OCI-LY1 (cell line): ENCODE data around the gene CLPTM1L.

Experiments
- CTCF ChIP-seq: fragments of 200-600 bp; sonication (generic), shearing (Covaris generic); IDR thresholded peaks from 2 replicates; pipeline ENCODE4 v1.5.1; 2017; ENCODE audit warnings: mild to moderate bottlenecking, antibody characterized with exemption, low read length, moderate library complexity, mixed read lengths
- EZH2 ChIP-seq: fragments of 200-600 bp; sonication (generic), shearing (Covaris generic); IDR thresholded peaks from 2 replicates; pipeline ENCODE4 v1.8.0; 2017; ENCODE audit warnings: borderline replicate concordance, mixed run types, mild to moderate bottlenecking, antibody characterized with exemption, low read length, moderate library complexity, mixed read lengths

- TF ChIP-seq CTCF, result no peak
- TF ChIP-seq EZH2, result no peak
These were observed 46.0 kb downstream of the CLPTM1L start for GRCh38 chr5:1298723-1299510.
